Measurements from ENCODE around the gene WSB1. TPM values are rescaled to one million over a fixed set of nuclear protein-coding genes. Genes with fewer than 3 reads are reported as not detected.

WSB1 gene
- total and polyA plus RNA-seq, 9 of the 15 experiments (the other 6 are each of a cell fraction or from before 2014, with no cell fraction given), result 22.8 to 229 (median 81.1) TPM

GRCh38 chr17:27293898-27294688, at the start of gene WSB1 (continued):
- TF ChIP-seq ZNF280A (IDR thresholded peaks at IDR 0.05; ENCODE audit: low read depth, partially characterized antibody), result no peak
- TF ChIP-seq NCOR1 (IDR thresholded peaks at IDR 0.05), result no peak; the same call in 1 of the 2 replicates
- no peak for TF ChIP-seq E2F4 (CRISPR knock-in tag; IDR thresholded peaks at IDR 0.05; ENCODE audit: low read depth)
- TF ChIP-seq GABPB2 (CRISPR knock-in tag; conservative IDR thresholded peaks at IDR 0.05), result no peak
- no peak for TF ChIP-seq SNIP1 (IDR thresholded peaks at IDR 0.05; ENCODE audit: low read depth)
- peak; percentile 65 to 67; a peak in 3 of 4 replicates for TF ChIP-seq HDAC1 (IDR thresholded peaks at IDR 0.05)
- no peak for TF ChIP-seq ZNF445 (CRISPR knock-in tag; IDR thresholded peaks at IDR 0.05; ENCODE audit: low read depth)
- TF ChIP-seq RAD51 (IDR thresholded peaks at IDR 0.05; ENCODE audit: borderline replicate concordance, low read depth), result peak; percentile 76
- no peak for TF ChIP-seq FOXJ3 (CRISPR knock-in tag; IDR thresholded peaks at IDR 0.05)
- TF ChIP-seq SUPT5H (IDR thresholded peaks at IDR 0.05), result peak; percentile 99
- TF ChIP-seq CCNT2 (IDR thresholded peaks at IDR 0.05; ENCODE audit: borderline replicate concordance, extremely low read depth, insufficient read length, low read depth, low read length), result peak; percentile 97
- peak; percentile 71; the same call in 1 of the 2 replicates for TF ChIP-seq E2F1 (CRISPR knock-in tag; IDR thresholded peaks at IDR 0.05)
- no peak for TF ChIP-seq IRF9 (tag; IDR thresholded peaks at IDR 0.05)
- no peak for TF ChIP-seq RHOXF2B (CRISPR knock-in tag; conservative IDR thresholded peaks at IDR 0.05)
- TF ChIP-seq ZNF280B (CRISPR knock-in tag; IDR thresholded peaks at IDR 0.05), result no peak
- TF ChIP-seq MCM7 (IDR thresholded peaks at IDR 0.05), result no peak
- no peak for TF ChIP-seq TCF3 (CRISPR knock-in tag; IDR thresholded peaks at IDR 0.05)
- no peak for TF ChIP-seq ZBTB8A (IDR thresholded peaks at IDR 0.05; ENCODE audit: partially characterized antibody)
- TF ChIP-seq ARID3A (IDR thresholded peaks at IDR 0.05; ENCODE audit: borderline replicate concordance, low read depth, low read length), result no peak
